Caco-2 (cell line): ENCODE data around the gene ZNF678. TPM values are rescaled to one million over a fixed set of nuclear protein-coding genes. Genes with fewer than 3 reads are reported as not detected.

Experiments
- BruUV-seq: library from RNA; stranded (reverse); fragments of 400-500 nt; replicated peaks from 2 replicates; lab custom pipeline; 2021; lab: Mats Ljungman, UMichigan
- CTCF ChIA-PET: fragments of 300-600 bp; sonication (Branson Sonifier 250); formaldehyde crosslinking; loops from one replicate; lab custom pipeline; 2022; ENCODE audit warnings: antibody characterized with exemption; lab: Charles Lee
- POLR2A ChIA-PET: fragments of 300-600 bp; sonication (Branson Sonifier 250); formaldehyde crosslinking; loops from one replicate; lab custom pipeline; 2022; ENCODE audit warnings: antibody characterized with exemption; lab: Charles Lee
- DNase-seq, 2 experiments: peaks; one replicate each; pipeline versions ENCODE4 v3.0.0 to v3.0.0-alpha.2; 2020 to 2022
- H3K27me3 ChIP-seq: replicated peaks from 2 replicates; pipeline ENCODE4 v1.6.0; 2011; ENCODE audit warnings: low read length; ENCODE audit not compliant: control insufficient read depth, insufficient read depth
- H3K36me3 ChIP-seq: 2 replicates; pipeline ENCODE4 v1.5.1; 2011; ENCODE audit warnings: low read length; ENCODE audit not compliant: control insufficient read depth, insufficient read depth
- H3K4me1 ChIP-seq: fragments of 250-450 bp; sonication (Bioruptor Pico); 2 replicates; pipeline ENCODE4 v1.5.1; 2020; ENCODE audit warnings: mild to moderate bottlenecking
- H3K4me3 ChIP-seq: 2 replicates; pipeline ENCODE4 v1.5.1; 2011; ENCODE audit warnings: low read depth, mild to moderate bottlenecking, control low read depth, low read length
- H3K9me3 ChIP-seq: fragments of 250-450 bp; sonication (Bioruptor Pico); 2 replicates; pipeline ENCODE4 v1.5.1; 2020; ENCODE audit warnings: mild to moderate bottlenecking, moderate library complexity
- H3K27ac Mint-ChIP-seq: one replicate; pipeline ENCODE4 v1.8.0; 2022; ENCODE audit warnings: mixed read lengths; ENCODE audit not compliant: unreplicated experiment
- H3K27me3 Mint-ChIP-seq: one replicate; pipeline ENCODE4 v1.8.0; 2022; ENCODE audit warnings: mixed read lengths; ENCODE audit not compliant: insufficient read depth, unreplicated experiment
- H3K36me3 Mint-ChIP-seq: one replicate; pipeline ENCODE4 v1.8.0; 2022; ENCODE audit warnings: mild to moderate bottlenecking, mixed read lengths; ENCODE audit not compliant: insufficient read depth, unreplicated experiment
- H3K4me1 Mint-ChIP-seq: one replicate; pipeline ENCODE4 v1.8.0; 2022; ENCODE audit warnings: low read depth, mixed read lengths; ENCODE audit not compliant: unreplicated experiment
- H3K4me3 Mint-ChIP-seq: one replicate; pipeline ENCODE4 v1.8.0; 2022; ENCODE audit warnings: mild to moderate bottlenecking, moderate library complexity, mixed read lengths; ENCODE audit not compliant: unreplicated experiment
- H3K9me3 Mint-ChIP-seq: one replicate; pipeline ENCODE4 v1.8.0; 2022; ENCODE audit warnings: mixed read lengths; ENCODE audit not compliant: unreplicated experiment
- intact Hi-C: fragments of 100-400 bp; cut with micrococcal nuclease; formaldehyde crosslinking; loops from one replicate; pipeline ENCODE4 v1.10.0; 2022; ENCODE audit not compliant: unreplicated experiment
- total RNA-seq: library from RNA; stranded (reverse); gene quantifications from 2 replicates; pipeline ENCODE4 v1.2.3, GENCODE V29; 2022
- TF ChIP-seq, protein P1 (sequence below), 2 experiments: fragments of 200-600 bp in 1 of 2; IDR thresholded peaks; 1 replicate in 1 of 2; 2 replicates in 1 of 2; pipeline versions ENCODE4 v1.5.1 to v1.8.0; 2011 to 2022; ENCODE audit warnings: antibody characterized with exemption in 1 of 2, control low read depth in 1 of 2, inconsistent platforms in 1 of 2, low read depth in 1 of 2, low read length in 1 of 2, mild to moderate bottlenecking in 1 of 2, moderate library complexity in 1 of 2; ENCODE audit not compliant: insufficient read depth in 1 of 2, severe bottlenecking in 1 of 2, unreplicated experiment in 1 of 2

The ZNF678 gene
- total RNA-seq, 1 experiment from 2014 or later = 10.7 TPM

- peaks cover 20% of the 10 kb centered on the region for H3K36me3 Mint-ChIP-seq
- Histone ChIP-seq H3K9me3 (peaks cover 13% of the 10 kb centered on the region), H3K4me3 (no peak overlapping the region), H3K4me1 (no peaks in the 10 kb centered on the region; the same call in 1 of the 2 replicates), H3K27me3 (no peaks in the 10 kb centered on the region), H3K36me3 (no peaks in the 10 kb centered on the region)
- TF ChIP-seq, protein P1, sequence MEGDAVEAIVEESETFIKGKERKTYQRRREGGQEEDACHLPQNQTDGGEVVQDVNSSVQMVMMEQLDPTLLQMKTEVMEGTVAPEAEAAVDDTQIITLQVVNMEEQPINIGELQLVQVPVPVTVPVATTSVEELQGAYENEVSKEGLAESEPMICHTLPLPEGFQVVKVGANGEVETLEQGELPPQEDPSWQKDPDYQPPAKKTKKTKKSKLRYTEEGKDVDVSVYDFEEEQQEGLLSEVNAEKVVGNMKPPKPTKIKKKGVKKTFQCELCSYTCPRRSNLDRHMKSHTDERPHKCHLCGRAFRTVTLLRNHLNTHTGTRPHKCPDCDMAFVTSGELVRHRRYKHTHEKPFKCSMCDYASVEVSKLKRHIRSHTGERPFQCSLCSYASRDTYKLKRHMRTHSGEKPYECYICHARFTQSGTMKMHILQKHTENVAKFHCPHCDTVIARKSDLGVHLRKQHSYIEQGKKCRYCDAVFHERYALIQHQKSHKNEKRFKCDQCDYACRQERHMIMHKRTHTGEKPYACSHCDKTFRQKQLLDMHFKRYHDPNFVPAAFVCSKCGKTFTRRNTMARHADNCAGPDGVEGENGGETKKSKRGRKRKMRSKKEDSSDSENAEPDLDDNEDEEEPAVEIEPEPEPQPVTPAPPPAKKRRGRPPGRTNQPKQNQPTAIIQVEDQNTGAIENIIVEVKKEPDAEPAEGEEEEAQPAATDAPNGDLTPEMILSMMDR (IDR thresholded peaks at IDR 0.05; ENCODE audit: insufficient read depth in 1 of 2, low read depth in 1 of 2, low read length in 1 of 2, severe bottlenecking in 1 of 2, unreplicated experiment in 1 of 2) = no peak
- no peaks in the 10 kb centered on the region for H3K4me1 Mint-ChIP-seq
- no peak for DNase-seq
- no peak overlapping the region for H3K27ac Mint-ChIP-seq
- intact Hi-C loops = no loop called here
- peaks cover 30% of the 10 kb centered on the region for H3K9me3 Mint-ChIP-seq
- no peak overlapping the region for H3K4me3 Mint-ChIP-seq
- CTCF ChIA-PET = no interaction called here
- no TSS peak for BruUV-seq
- no peaks in the 10 kb centered on the region for H3K27me3 Mint-ChIP-seq
- POLR2A ChIA-PET = no interaction called here
Observed at GRCh38 chr1:227559499-227559898, 3.9 kb upstream of the ZNF678 start.

DNA sequence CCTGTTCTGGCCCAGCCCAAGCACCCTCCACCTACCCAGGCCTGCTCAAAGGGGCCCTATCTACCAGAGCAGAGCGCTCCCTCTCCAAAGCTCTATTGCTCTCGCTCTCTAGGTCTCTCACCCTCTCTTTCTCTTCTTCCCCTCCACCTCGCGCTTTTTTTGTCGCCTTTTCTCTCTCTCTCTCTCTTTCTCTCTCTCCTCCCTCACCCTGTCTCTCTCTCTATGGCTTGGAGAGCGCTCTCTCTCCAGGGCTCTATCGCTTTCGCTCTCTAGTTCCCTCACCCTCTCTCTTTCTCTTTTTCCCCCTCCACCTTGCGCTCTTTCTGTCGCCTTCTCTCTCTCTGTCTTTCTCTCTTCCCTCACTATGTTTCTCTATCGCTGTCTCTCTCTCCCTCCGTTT, 3.4 kb upstream of the ZNF678 start:
- no peaks in the 10 kb centered on the region for H3K4me1 Mint-ChIP-seq
- DNase-seq = no peak
- H3K9me3 Mint-ChIP-seq = peaks cover 30% of the 10 kb centered on the region
- Histone ChIP-seq H3K36me3 (no peaks in the 10 kb centered on the region), H3K4me1 (no peaks in the 10 kb centered on the region; the same call in 1 of the 2 replicates), H3K9me3 (peaks cover 13% of the 10 kb centered on the region), H3K4me3 (no peak overlapping the region), H3K27me3 (no peaks in the 10 kb centered on the region)
- POLR2A ChIA-PET = no interaction called here
- no peak overlapping the region for H3K27ac Mint-ChIP-seq
- no TSS peak for BruUV-seq
- intact Hi-C loops = no loop called here
- CTCF ChIA-PET = no interaction called here
- H3K36me3 Mint-ChIP-seq = peaks cover 20% of the 10 kb centered on the region
- H3K27me3 Mint-ChIP-seq = no peaks in the 10 kb centered on the region
- TF ChIP-seq, protein P1 (IDR thresholded peaks at IDR 0.05; ENCODE audit: insufficient read depth in 1 of 2, low read depth in 1 of 2, low read length in 1 of 2, severe bottlenecking in 1 of 2, unreplicated experiment in 1 of 2) = no peak
- no peak overlapping the region for H3K4me3 Mint-ChIP-seq

- no peaks in the 10 kb centered on the region for H3K27me3 Mint-ChIP-seq
- POLR2A ChIA-PET = no interaction called here
Observed at GRCh38 chr1:227560393-227561173, 2.8 kb upstream of the ZNF678 start.

More at GRCh38 chr1:227560393-227561173, 2.8 kb upstream of the ZNF678 start:
- H3K36me3 ChIP-seq = no peaks in the 10 kb centered on the region
- no TSS peak for BruUV-seq
- H3K4me3 Mint-ChIP-seq = no peak overlapping the region
- H3K4me3 ChIP-seq = no peak overlapping the region
- intact Hi-C loops = no loop called here
- H3K27ac Mint-ChIP-seq = no peak overlapping the region
- H3K9me3 Mint-ChIP-seq = peaks cover 30% of the 10 kb centered on the region
- H3K4me1 Mint-ChIP-seq = no peaks in the 10 kb centered on the region
- peaks cover 13% of the 10 kb centered on the region for H3K9me3 ChIP-seq
- CTCF ChIA-PET = no interaction called here
- H3K4me1 ChIP-seq = no peaks in the 10 kb centered on the region; the same call in 1 of the 2 replicates
- peaks cover 20% of the 10 kb centered on the region for H3K36me3 Mint-ChIP-seq
- H3K27me3 ChIP-seq = no peaks in the 10 kb centered on the region
- no peak for DNase-seq
- TF ChIP-seq, protein P1 (IDR thresholded peaks at IDR 0.05; ENCODE audit: insufficient read depth in 1 of 2, low read depth in 1 of 2, low read length in 1 of 2, severe bottlenecking in 1 of 2, unreplicated experiment in 1 of 2) = no peak
